ENCODE measurements around the gene HK2.
"Not testable (repeated sequence)": the region's sequence is repeated elsewhere in the genome, so short reads cannot be mapped to it uniquely, and the experiment has no call there.

HK2 gene

GRCh38 chr2:74889159-74889558 lies 55.2 kb downstream of the HK2 start:
- H3K4me2 ChIP-seq (ENCODE audit: low read depth, low read length, poor library complexity, severe bottlenecking): no peak overlapping the region
- H2AFZ ChIP-seq (ENCODE audit: low read length): no peak overlapping the region
- H3K27me3 ChIP-seq (ENCODE audit: insufficient read depth, low read length, poor library complexity, severe bottlenecking): no peaks in the 10 kb centered on the region
- H3K9ac ChIP-seq (ENCODE audit: low read depth, low read length, poor library complexity, severe bottlenecking): no peak overlapping the region
- no peaks in the 10 kb centered on the region for H3F3A ChIP-seq (ENCODE audit: low read depth)
- H3K79me2 ChIP-seq (ENCODE audit: insufficient read depth, low read length): no peaks in the 10 kb centered on the region
- H3K4me3 ChIP-seq (ENCODE audit: low read length, poor library complexity, severe bottlenecking): no peak overlapping the region
- no peaks in the 10 kb centered on the region for H3K9me2 ChIP-seq (replicated peaks; ENCODE audit: low read depth, low read length)
- H4K20me1 ChIP-seq (ENCODE audit: insufficient read depth, low read length, poor library complexity, severe bottlenecking): no peaks in the 10 kb centered on the region
- peaks cover 7% of the 10 kb centered on the region for H3K4me1 ChIP-seq (ENCODE audit: insufficient read depth, low read length, poor library complexity, severe bottlenecking)
- TF ChIP-seq CTCF (conservative IDR thresholded peaks at IDR 0.05; ENCODE audit: low read length) (no peak), EZH2phosphoT487 (IDR thresholded peaks at IDR 0.05; ENCODE audit: borderline replicate concordance) (no peak)
- H3K36me3 ChIP-seq (ENCODE audit: insufficient read depth, low read length): peaks cover 90% of the 10 kb centered on the region
- H3K9me3 ChIP-seq (ENCODE audit: insufficient read depth, low read depth, low read length): no peaks in the 10 kb centered on the region

GRCh38 chr2:74890711-74891110 lies 56.8 kb downstream of the HK2 start:
- no peak overlapping the region for H3K4me3 ChIP-seq (ENCODE audit: low read length, poor library complexity, severe bottlenecking)
- H2AFZ ChIP-seq (ENCODE audit: low read length): no peak overlapping the region
- no peak overlapping the region for H3K4me2 ChIP-seq (ENCODE audit: low read depth, low read length, poor library complexity, severe bottlenecking)
- no peaks in the 10 kb centered on the region for H3K79me2 ChIP-seq (ENCODE audit: insufficient read depth, low read length)
- H3K9me3 ChIP-seq (ENCODE audit: insufficient read depth, low read depth, low read length): 0 out of 2 replicates have a peak, but pooled peaks cover 2% of the 10 kb centered on the region
- H3K4me1 ChIP-seq (ENCODE audit: insufficient read depth, low read length, poor library complexity, severe bottlenecking): no peaks in the 10 kb centered on the region
- TF ChIP-seq EZH2phosphoT487 (IDR thresholded peaks at IDR 0.05; ENCODE audit: borderline replicate concordance) (no peak), CTCF (conservative IDR thresholded peaks at IDR 0.05; ENCODE audit: low read length) (no peak)
- H4K20me1 ChIP-seq (ENCODE audit: insufficient read depth, low read length, poor library complexity, severe bottlenecking): no peaks in the 10 kb centered on the region
- H3K27me3 ChIP-seq (ENCODE audit: insufficient read depth, low read length, poor library complexity, severe bottlenecking): no peaks in the 10 kb centered on the region
- H3K9ac ChIP-seq (ENCODE audit: low read depth, low read length, poor library complexity, severe bottlenecking): no peak overlapping the region
- peaks cover 86% of the 10 kb centered on the region for H3K36me3 ChIP-seq (ENCODE audit: insufficient read depth, low read length)
- no peaks in the 10 kb centered on the region for H3K9me2 ChIP-seq (replicated peaks; ENCODE audit: low read depth, low read length)
- no peaks in the 10 kb centered on the region for H3F3A ChIP-seq (ENCODE audit: low read depth)

- 0 out of 2 replicates have a peak, but pooled peaks cover 2% of the 10 kb centered on the region for H3K9me3 ChIP-seq (ENCODE audit: insufficient read depth, low read depth, low read length)
- H3K9me2 ChIP-seq (replicated peaks; ENCODE audit: low read depth, low read length): no peaks in the 10 kb centered on the region
- H2AFZ ChIP-seq (ENCODE audit: low read length): no peak overlapping the region
- no peak overlapping the region for H3K4me2 ChIP-seq (ENCODE audit: low read depth, low read length, poor library complexity, severe bottlenecking)
- no peaks in the 10 kb centered on the region for H3K79me2 ChIP-seq (ENCODE audit: insufficient read depth, low read length)
- no peak overlapping the region for H3K4me3 ChIP-seq (ENCODE audit: low read length, poor library complexity, severe bottlenecking)
- no peaks in the 10 kb centered on the region for H4K20me1 ChIP-seq (ENCODE audit: insufficient read depth, low read length, poor library complexity, severe bottlenecking)
- no peak for TF ChIP-seq EZH2phosphoT487 (IDR thresholded peaks at IDR 0.05; ENCODE audit: borderline replicate concordance)
- no peak for TF ChIP-seq CTCF (conservative IDR thresholded peaks at IDR 0.05; ENCODE audit: low read length)
- H3F3A ChIP-seq (ENCODE audit: low read depth): no peaks in the 10 kb centered on the region
- peaks cover 80% of the 10 kb centered on the region for H3K36me3 ChIP-seq (ENCODE audit: insufficient read depth, low read length)
- no peaks in the 10 kb centered on the region for H3K4me1 ChIP-seq (ENCODE audit: insufficient read depth, low read length, poor library complexity, severe bottlenecking)
- H3K9ac ChIP-seq (ENCODE audit: low read depth, low read length, poor library complexity, severe bottlenecking): no peak overlapping the region
- H3K27me3 ChIP-seq (ENCODE audit: insufficient read depth, low read length, poor library complexity, severe bottlenecking): no peaks in the 10 kb centered on the region
Measured at GRCh38 chr2:74891136-74891764, 57.3 kb downstream of the HK2 start.

GRCh38 chr2:74891816-74892215 lies 57.9 kb downstream of the HK2 start:
- H3K36me3 ChIP-seq (ENCODE audit: insufficient read depth, low read length): peaks cover 75% of the 10 kb centered on the region
- H3K4me1 ChIP-seq (ENCODE audit: insufficient read depth, low read length, poor library complexity, severe bottlenecking); H3K9me2 ChIP-seq (replicated peaks; ENCODE audit: low read depth, low read length); H3F3A ChIP-seq (ENCODE audit: low read depth); H3K4me2 ChIP-seq (ENCODE audit: low read depth, low read length, poor library complexity, severe bottlenecking); H3K79me2 ChIP-seq (ENCODE audit: insufficient read depth, low read length); H4K20me1 ChIP-seq (ENCODE audit: insufficient read depth, low read length, poor library complexity, severe bottlenecking); H3K4me3 ChIP-seq (ENCODE audit: low read length, poor library complexity, severe bottlenecking); H3K27me3 ChIP-seq (ENCODE audit: insufficient read depth, low read length, poor library complexity, severe bottlenecking); H3K9me3 ChIP-seq (ENCODE audit: insufficient read depth, low read depth, low read length); H3K9ac ChIP-seq (ENCODE audit: low read depth, low read length, poor library complexity, severe bottlenecking); H2AFZ ChIP-seq (ENCODE audit: low read length): not testable (repeated sequence)

Data from Loucy (cell line).